Progenitor cell of endocrine pancreas (in vitro differentiated cells): Measurements from ENCODE around the gene AMELX. TPM values are rescaled to one million over a fixed set of nuclear protein-coding genes. Genes with fewer than 3 reads are reported as not detected.

Experiments
- DNase-seq: peaks from one replicate; pipeline ENCODE4 v3.0.0; 2021; ENCODE audit warnings: low spot score; ENCODE audit not compliant: unreplicated experiment
- H3K27ac Mint-ChIP-seq: 2 replicates; pipeline ENCODE4 v1.8.0; 2021; ENCODE audit warnings: mild to moderate bottlenecking, moderate library complexity, mixed read lengths
- H3K27me3 Mint-ChIP-seq: 2 replicates; pipeline ENCODE4 v1.8.0; 2021; ENCODE audit warnings: mixed read lengths
- H3K36me3 Mint-ChIP-seq: 2 replicates; pipeline ENCODE4 v1.8.0; 2022; ENCODE audit warnings: mixed read lengths; ENCODE audit not compliant: insufficient read depth
- H3K4me1 Mint-ChIP-seq: 2 replicates; pipeline ENCODE4 v1.8.0; 2021; ENCODE audit warnings: low read depth, mixed read lengths
- H3K4me3 Mint-ChIP-seq: 2 replicates; pipeline ENCODE4 v1.8.0; 2021; ENCODE audit warnings: low read depth, mild to moderate bottlenecking, moderate library complexity, mixed read lengths
- H3K9me3 Mint-ChIP-seq: 2 replicates; pipeline ENCODE4 v1.8.0; 2021; ENCODE audit warnings: low read depth, mixed read lengths
- CTCF ChIP-seq: fragments of 200-600 bp; sonication (generic); IDR thresholded peaks from one replicate; pipeline ENCODE4 v1.5.0; 2021; ENCODE audit warnings: antibody characterized with exemption, mild to moderate bottlenecking; ENCODE audit not compliant: unreplicated experiment
- total RNA-seq: library from RNA; stranded (reverse); gene quantifications from 2 replicates; pipeline ENCODE4 v1.2.1, GENCODE V29; 2021

The AMELX gene
- total RNA-seq, 1 donor from 2014 or later: not detected

GRCh38 chrX:11259437-11259836 lies 33.8 kb upstream of the AMELX start:
- H3K4me3 Mint-ChIP-seq: no peak overlapping the region
- peaks cover 1% of the 10 kb centered on the region for H3K4me1 Mint-ChIP-seq
- H3K27me3 Mint-ChIP-seq: no peaks in the 10 kb centered on the region
- no peak overlapping the region for H3K27ac Mint-ChIP-seq
- peaks cover 13% of the 10 kb centered on the region for H3K9me3 Mint-ChIP-seq
- DNase-seq: no peak
- H3K36me3 Mint-ChIP-seq: no peaks in the 10 kb centered on the region
- no peak for TF ChIP-seq CTCF

- no peaks in the 10 kb centered on the region for H3K36me3 Mint-ChIP-seq
- H3K4me3 Mint-ChIP-seq: no peak overlapping the region
- no peaks in the 10 kb centered on the region for H3K4me1 Mint-ChIP-seq
These were observed 32.0 kb upstream of the AMELX start for GRCh38 chrX:11261260-11261659.

GRCh38 chrX:11264925-11265324 lies 28.3 kb upstream of the AMELX start:
- H3K4me3 Mint-ChIP-seq: no peak overlapping the region

More at GRCh38 chrX:11261260-11261659, 32.0 kb upstream of the AMELX start:
- peaks cover 13% of the 10 kb centered on the region for H3K9me3 Mint-ChIP-seq
- DNase-seq: no peak
- H3K27ac Mint-ChIP-seq: no peak overlapping the region
- H3K27me3 Mint-ChIP-seq: no peaks in the 10 kb centered on the region
- no peak for TF ChIP-seq CTCF

GRCh38 chrX:11265352-11265751 lies 27.9 kb upstream of the AMELX start:
- no peaks in the 10 kb centered on the region for H3K36me3 Mint-ChIP-seq

More at GRCh38 chrX:11264925-11265324, 28.3 kb upstream of the AMELX start:
- Mint-ChIP-seq H3K27me3 (no peaks in the 10 kb centered on the region), H3K4me1 (no peaks in the 10 kb centered on the region), H3K27ac (no peak overlapping the region), H3K9me3 (peaks cover 17% of the 10 kb centered on the region), H3K36me3 (no peaks in the 10 kb centered on the region)
- TF ChIP-seq CTCF: no peak
- DNase-seq: no peak

GRCh38 chrX:11266573-11267003 lies 26.6 kb upstream of the AMELX start:
- TF ChIP-seq CTCF: no peak
- Mint-ChIP-seq H3K27me3 (no peaks in the 10 kb centered on the region), H3K4me1 (no peaks in the 10 kb centered on the region), H3K27ac (no peak overlapping the region), H3K9me3 (peaks cover 17% of the 10 kb centered on the region), H3K4me3 (no peak overlapping the region), H3K36me3 (no peaks in the 10 kb centered on the region)
- no peak for DNase-seq

More at GRCh38 chrX:11265352-11265751, 27.9 kb upstream of the AMELX start:
- TF ChIP-seq CTCF: no peak
- Mint-ChIP-seq H3K4me3 (no peak overlapping the region), H3K27ac (no peak overlapping the region), H3K4me1 (no peaks in the 10 kb centered on the region), H3K9me3 (peaks cover 17% of the 10 kb centered on the region), H3K27me3 (no peaks in the 10 kb centered on the region)
- DNase-seq: no peak
